ENCODE data around the gene GJC3. TPM values are rescaled to one million over a fixed set of nuclear protein-coding genes. Genes with fewer than 3 reads are reported as not detected.
"Not testable (repeated sequence)": the region's sequence is repeated elsewhere in the genome, so short reads cannot be mapped to it uniquely, and the experiment has no call there.

The GJC3 gene
- total RNA-seq, 1 experiment from 2014 or later = not detected

DNA sequence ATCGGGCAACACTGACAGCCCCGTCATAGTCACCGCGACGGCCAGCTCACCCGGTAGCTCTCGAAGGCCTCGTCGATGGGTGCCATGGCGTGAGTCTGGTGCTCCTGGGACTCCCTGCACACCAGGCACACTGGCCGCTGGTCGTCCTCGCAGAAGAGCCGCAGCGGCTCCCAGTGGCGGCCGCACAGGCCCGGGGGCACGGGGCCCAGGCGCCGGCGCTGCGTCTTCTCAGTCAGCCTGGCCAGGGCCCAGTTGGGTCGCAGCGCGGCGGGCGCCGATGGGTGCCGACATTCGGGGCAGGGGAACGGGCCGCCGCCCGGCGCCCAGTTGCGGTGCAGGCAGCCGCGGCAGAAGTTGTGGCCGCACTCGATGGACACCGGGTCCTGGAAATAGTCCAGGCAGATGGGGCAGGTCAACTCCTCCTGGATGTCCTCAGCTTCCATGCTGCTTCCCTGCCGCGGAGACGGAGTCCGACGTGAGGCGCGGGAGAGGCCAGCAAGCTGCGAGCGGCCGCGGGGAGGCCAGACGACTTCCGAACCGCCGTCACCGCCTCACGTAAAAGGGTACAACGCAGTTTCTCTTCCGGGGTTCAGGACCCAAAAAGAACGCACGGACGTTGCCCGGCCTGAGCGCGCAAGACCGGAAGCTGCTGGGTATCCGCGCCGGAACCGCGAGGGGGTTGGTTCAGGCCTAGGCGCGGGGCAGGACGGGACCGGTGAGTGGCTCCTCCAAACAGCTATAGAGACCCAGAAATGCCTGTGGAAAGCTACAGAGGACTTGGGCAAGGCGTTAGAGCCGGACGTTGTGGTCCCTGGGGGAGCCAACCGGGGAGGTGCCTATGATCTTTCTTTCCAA, 10.2 kb downstream of the GJC3 start, which contains the start of gene TRIM4:
Gene TRIM4 (minus strand): TSS at position 572 of the 855 bp plus-strand sequence. CDS start 129 bp downstream, at position 443.
- Histone ChIP-seq H3K4me1 (replicated peaks) (0 out of 2 replicates have a peak, but pooled peaks cover 6% of the 10 kb centered on the region), H3K27ac (peak within 1 kb of the TSS; percentile 70), H3K9me3 (replicated peaks) (peaks cover 5% of the 10 kb centered on the region), H3K36me3 (peaks cover 17% of the 10 kb centered on the region), H3K27me3 (replicated peaks) (no peaks in the 10 kb centered on the region), H3K4me3 (peak within 1 kb of the TSS; percentile 76)
- peak; percentile 69 to 78 for DNase-seq (ENCODE audit: low read depth in 1 of 2, low spot score in 2 of 2)

DNA sequence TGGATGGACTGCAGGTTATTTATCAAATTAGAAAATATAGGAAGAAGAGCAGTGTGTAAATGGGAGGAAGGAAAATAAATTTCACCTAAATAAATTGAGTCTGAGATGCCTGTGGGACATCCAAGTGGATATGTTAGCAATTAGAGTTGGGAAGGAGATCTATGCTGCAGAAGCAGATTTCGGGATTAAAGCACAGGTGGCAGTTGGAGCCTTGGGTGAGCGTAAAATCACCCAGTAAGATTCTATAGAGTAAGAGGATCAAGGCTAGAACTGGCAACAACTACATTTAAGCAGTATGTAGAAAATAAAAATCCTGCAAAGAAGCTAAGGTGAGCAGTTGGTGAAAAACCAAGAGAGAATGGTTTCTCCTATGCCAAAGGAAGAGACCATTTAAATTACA, 18.4 kb downstream of the GJC3 start:
- Histone ChIP-seq H3K4me3 (no peak overlapping the region), H3K27me3 (replicated peaks) (0 out of 2 replicates have a peak, but pooled peaks cover 4% of the 10 kb centered on the region), H3K27ac (no peak overlapping the region), H3K36me3 (peaks cover 31% of the 10 kb centered on the region), H3K4me1 (replicated peaks) (no peaks in the 10 kb centered on the region), H3K9me3 (replicated peaks) (no peaks in the 10 kb centered on the region)
- no peak for DNase-seq (ENCODE audit: low read depth in 1 of 2, low spot score in 2 of 2)

DNA sequence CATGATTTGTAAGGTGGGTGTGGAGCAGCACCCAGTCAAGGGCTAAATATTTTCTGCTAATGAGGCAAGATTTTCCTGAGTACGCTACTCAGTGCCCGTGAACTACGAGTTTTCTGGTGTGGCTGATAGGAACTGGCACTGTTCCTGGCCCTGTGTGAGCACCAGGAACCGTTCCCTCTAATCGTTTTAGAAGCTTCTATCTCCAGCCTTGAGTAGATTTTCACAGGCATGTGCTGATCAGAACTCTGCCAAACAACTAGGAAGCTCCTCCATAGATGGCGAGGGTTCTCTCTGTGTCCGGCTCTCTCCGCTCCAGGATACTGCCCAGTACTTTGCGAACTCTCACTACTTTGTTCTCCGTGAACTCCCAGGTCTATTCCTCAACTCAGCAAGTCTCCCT, 27.8 kb downstream of the GJC3 start:
- Histone ChIP-seq H3K27ac (no peak overlapping the region), H3K4me1 (replicated peaks) (no peaks in the 10 kb centered on the region), H3K9me3 (replicated peaks) (no peaks in the 10 kb centered on the region), H3K27me3 (replicated peaks) (no peaks in the 10 kb centered on the region), H3K4me3 (no peak overlapping the region), H3K36me3 (peaks cover 29% of the 10 kb centered on the region)
- DNase-seq (ENCODE audit: low read depth in 1 of 2, low spot score in 2 of 2) = no peak

DNA sequence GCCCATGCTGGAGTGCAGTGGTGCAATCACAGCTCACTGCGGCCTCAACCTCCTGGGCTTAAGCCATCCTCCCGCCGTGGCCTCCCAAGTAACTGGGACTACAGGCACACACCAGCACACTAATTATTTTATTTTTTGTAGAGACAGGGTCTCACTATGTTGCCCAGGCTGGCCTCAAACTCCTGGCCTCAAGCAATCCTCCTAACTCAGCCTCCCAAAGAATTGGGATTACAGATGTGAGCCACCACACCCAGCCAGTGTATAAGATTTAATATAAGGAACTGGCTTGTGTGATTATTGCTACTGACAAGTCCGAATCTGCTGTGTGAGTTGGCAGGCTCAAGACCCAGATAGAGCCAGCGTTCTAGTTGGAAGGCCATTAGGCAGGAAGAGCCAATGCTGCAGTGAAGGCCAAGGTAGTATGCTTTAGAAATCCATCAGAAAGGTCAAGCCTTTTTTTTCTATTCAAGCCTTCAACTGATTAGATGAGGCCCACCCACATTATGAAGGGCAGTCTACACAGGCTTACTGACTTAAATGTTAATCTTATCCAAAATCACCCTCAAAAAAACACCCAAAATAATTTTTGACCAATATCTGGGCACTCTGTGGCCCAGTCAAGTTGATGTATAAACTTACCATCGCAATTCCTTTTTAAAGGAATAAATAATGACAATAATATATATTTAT, 29.4 kb downstream of the GJC3 start:
- H3K4me1 ChIP-seq (replicated peaks) = no peaks in the 10 kb centered on the region
- peaks cover 29% of the 10 kb centered on the region for H3K36me3 ChIP-seq
- no peak for DNase-seq (ENCODE audit: low read depth in 1 of 2, low spot score in 2 of 2)
- H3K27ac ChIP-seq = no peak overlapping the region
- H3K4me3 ChIP-seq = no peak overlapping the region
- no peaks in the 10 kb centered on the region for H3K9me3 ChIP-seq (replicated peaks)
- no peaks in the 10 kb centered on the region for H3K27me3 ChIP-seq (replicated peaks)

DNA sequence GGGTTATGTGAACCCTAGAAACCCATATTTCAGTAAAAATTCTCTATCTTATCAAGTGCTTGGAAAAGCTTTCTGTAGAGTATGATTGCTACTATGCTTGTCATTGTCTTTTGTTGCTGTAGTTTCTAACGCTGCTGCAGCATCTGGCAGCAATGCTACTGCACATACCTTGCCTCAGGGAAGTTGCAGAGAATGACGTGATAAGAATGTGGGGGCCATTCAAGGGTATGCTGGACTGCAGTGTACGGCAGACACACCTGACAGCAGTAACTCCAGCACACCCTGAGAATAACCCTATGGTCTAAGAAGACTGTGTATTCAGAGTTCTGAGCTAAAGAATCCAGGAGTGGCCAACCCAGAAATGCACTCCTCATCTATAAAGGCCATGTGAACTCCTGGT, 30.6 kb downstream of the GJC3 start:
- H3K4me1 ChIP-seq (replicated peaks) = no peaks in the 10 kb centered on the region
- no peak for DNase-seq (ENCODE audit: low read depth in 1 of 2, low spot score in 2 of 2)
- no peaks in the 10 kb centered on the region for H3K9me3 ChIP-seq (replicated peaks)
- H3K4me3 ChIP-seq = no peak overlapping the region
- H3K36me3 ChIP-seq = peaks cover 22% of the 10 kb centered on the region
- no peaks in the 10 kb centered on the region for H3K27me3 ChIP-seq (replicated peaks)
- H3K27ac ChIP-seq = no peak overlapping the region

DNA sequence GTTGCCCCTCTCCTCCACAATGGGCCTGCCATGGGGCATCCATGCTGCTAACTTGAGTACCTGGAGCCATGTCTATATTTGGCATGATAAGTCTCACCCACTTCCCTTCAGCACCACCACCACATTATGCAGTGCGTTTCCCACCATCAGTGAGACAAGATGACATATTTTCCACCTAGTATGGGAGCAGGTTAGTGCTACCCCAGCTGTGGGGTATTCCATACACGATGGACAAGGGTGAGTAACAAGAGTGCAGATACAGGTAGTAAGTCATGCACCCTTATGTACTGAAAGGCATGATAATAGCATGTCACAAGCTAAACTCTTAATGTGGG, 31.4 kb downstream of the GJC3 start:
- Histone ChIP-seq H3K36me3 (peaks cover 15% of the 10 kb centered on the region), H3K9me3 (replicated peaks) (no peaks in the 10 kb centered on the region)

DNA sequence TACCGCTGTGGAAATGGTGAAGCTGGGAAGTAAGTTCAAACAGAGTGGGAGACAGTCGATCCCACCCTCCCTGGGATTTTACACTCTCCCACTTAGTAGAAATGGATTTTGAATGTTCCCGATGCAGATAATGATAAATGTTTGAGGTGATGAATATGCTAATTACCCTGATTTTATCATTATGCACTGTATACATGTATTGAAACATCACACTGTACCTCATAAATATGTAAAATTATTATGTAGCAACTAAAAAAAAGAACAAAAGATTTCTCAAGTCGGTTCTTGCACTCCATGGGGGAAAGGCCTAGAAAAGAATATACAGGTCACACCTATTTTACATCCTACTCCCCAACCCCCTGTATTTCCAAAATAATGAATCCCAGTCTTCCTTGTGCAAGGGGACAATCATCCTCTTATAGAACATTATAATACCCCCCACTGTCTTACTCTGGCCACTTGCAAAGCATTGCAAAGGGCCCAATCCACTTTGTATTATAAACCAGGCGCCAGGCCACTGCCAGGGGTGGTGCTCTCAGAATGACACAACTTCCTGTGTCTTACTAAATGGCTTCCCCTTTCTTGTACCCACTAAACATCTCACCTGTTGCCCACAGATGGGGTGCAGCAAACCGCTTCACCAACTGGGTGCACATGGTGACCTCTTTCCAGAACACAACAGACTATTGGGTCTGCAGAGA, 31.9 kb downstream of the GJC3 start:
- Histone ChIP-seq H3K9me3 (replicated peaks) (no peaks in the 10 kb centered on the region), H3K4me3 (no peak overlapping the region), H3K4me1 (replicated peaks) (no peaks in the 10 kb centered on the region), H3K27ac (no peak overlapping the region), H3K36me3 (peaks cover 10% of the 10 kb centered on the region), H3K27me3 (replicated peaks) (no peaks in the 10 kb centered on the region)
- DNase-seq (ENCODE audit: low read depth in 1 of 2, low spot score in 2 of 2) = no peak

More for the DNA sequence above, 31.4 kb downstream of the GJC3 start:
- Histone ChIP-seq H3K4me3 (no peak overlapping the region), H3K4me1 (replicated peaks) (no peaks in the 10 kb centered on the region), H3K27ac (no peak overlapping the region), H3K27me3 (replicated peaks) (no peaks in the 10 kb centered on the region)
- no peak for DNase-seq (ENCODE audit: low read depth in 1 of 2, low spot score in 2 of 2)

DNA sequence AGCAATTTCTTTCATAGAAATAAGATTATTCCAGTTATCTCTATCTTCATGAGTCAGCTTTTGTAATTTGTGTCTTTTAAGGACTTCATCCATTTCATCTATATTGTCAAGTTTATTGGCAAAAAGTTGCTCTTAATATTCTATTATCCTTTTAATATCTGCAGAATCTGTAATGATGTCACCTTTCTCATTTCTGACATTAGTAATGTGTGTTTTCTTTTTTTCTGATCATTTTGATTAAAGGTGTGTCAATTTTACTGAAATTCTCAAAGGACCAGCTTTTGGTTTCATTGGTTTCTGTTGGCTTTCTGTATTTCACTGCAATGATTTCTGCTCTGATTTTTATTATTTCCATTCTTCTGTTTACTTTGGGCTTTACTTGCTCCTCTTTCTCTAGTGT, 34.7 kb downstream of the GJC3 start:
- Histone ChIP-seq H3K9me3 (replicated peaks) (no peaks in the 10 kb centered on the region; the same call in 1 of the 2 replicates), H3K27me3 (replicated peaks) (no peaks in the 10 kb centered on the region), H3K4me1 (replicated peaks) (no peaks in the 10 kb centered on the region)

DNA sequence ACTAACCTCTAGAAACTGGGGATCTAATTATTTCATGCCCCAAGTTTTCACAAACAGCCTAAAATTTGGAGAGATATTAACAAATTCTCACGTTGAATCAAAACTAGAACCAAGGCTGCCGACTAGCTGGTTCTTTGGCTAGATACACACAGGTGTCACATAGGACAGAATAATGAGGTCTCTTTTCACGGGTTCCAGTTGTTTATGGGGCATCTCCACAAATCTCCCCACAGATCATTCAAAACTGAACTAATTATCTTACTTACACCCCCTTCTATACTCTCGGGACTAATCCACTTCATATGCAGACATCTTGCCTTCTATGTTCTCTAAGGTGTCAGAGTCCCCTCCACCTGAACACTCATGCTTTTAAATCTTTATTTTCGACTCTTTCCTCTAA, 36.1 kb downstream of the GJC3 start:
- Histone ChIP-seq H3K27ac (no peak overlapping the region), H3K36me3 (no peaks in the 10 kb centered on the region), H3K4me1 (replicated peaks) (no peaks in the 10 kb centered on the region), H3K9me3 (replicated peaks) (no peaks in the 10 kb centered on the region; the same call in 1 of the 2 replicates), H3K27me3 (replicated peaks) (no peaks in the 10 kb centered on the region), H3K4me3 (no peak overlapping the region)
- no peak for DNase-seq (ENCODE audit: low read depth in 1 of 2, low spot score in 2 of 2)

More for the DNA sequence above, 34.7 kb downstream of the GJC3 start:
- Histone ChIP-seq H3K4me3 (no peak overlapping the region), H3K36me3 (no peaks in the 10 kb centered on the region), H3K27ac (no peak overlapping the region)
- no peak for DNase-seq (ENCODE audit: low read depth in 1 of 2, low spot score in 2 of 2)

DNA sequence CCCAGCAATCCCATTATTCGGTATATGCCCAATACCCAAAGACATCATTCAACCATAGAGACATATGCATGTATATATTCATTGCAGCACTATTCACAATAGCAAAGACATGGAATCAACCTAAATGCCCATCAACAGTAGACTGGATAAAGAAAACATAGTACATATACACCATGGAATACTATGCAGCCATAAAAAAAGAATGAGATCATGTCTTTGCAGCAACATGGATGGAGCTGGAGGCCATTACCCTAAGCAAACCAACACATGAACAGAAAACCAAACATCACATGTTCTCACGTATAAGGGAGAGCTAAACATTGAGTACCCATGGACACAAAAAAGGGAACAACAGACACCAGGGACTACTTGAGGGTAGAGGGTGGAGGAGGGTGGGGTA, 39.1 kb downstream of the GJC3 start:
- H3K4me1 ChIP-seq (replicated peaks); DNase-seq (ENCODE audit: low read depth in 1 of 2, low spot score in 2 of 2); H3K9me3 ChIP-seq (replicated peaks); H3K36me3 ChIP-seq; H3K4me3 ChIP-seq; H3K27me3 ChIP-seq (replicated peaks); H3K27ac ChIP-seq: not testable (repeated sequence)

DNA sequence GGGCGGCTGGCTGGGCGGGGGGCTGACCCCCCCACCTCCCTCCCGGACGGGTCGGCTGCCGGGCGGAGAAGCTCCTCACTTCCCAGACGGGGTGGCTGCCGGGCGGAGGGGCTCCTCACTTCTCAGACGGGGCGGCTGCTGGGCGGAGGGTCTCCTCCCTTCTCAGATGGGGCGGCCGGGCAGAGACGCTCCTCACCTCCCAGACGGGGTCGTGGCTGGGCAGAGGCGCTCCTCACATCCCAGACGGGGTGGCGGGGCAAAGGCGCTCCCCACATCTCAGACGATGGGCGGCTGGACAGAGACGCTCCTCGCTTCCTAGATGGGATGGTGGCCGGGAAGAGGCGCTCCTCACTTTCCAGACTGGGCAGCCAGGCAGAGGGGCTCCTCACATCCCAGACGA, 41.1 kb downstream of the GJC3 start:
- DNase-seq (ENCODE audit: low read depth in 1 of 2, low spot score in 2 of 2); H3K27ac ChIP-seq; H3K4me1 ChIP-seq (replicated peaks); H3K36me3 ChIP-seq; H3K4me3 ChIP-seq; H3K9me3 ChIP-seq (replicated peaks); H3K27me3 ChIP-seq (replicated peaks): not testable (repeated sequence)

DNA sequence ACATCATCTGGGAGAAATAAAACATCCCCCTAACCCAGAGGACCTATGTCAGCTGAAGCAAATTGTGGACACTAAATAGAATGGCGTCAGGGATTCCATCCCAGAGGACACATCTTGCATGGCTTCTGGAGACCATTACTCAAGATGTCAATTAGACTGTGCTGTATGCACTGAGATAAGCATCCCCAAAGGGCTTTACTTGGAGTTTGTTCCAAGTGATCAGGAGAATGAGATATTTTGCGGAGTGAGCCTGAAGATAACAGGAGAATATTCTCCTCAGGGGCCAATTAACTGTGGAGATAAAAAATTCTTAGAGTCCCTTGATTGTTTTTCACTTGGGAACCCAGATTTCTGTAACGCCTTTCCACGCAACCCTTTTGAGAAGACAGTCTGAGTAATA, 48.0 kb downstream of the GJC3 start:
- H3K36me3 ChIP-seq = no peaks in the 10 kb centered on the region
- H3K27ac ChIP-seq = no peak overlapping the region
- DNase-seq (ENCODE audit: low read depth in 1 of 2, low spot score in 2 of 2) = no peak
- peaks cover 5% of the 10 kb centered on the region for H3K27me3 ChIP-seq (replicated peaks)
- no peak overlapping the region for H3K4me3 ChIP-seq
- H3K4me1 ChIP-seq (replicated peaks) = no peaks in the 10 kb centered on the region
- peaks cover 3% of the 10 kb centered on the region; the same call in 1 of the 2 replicates for H3K9me3 ChIP-seq (replicated peaks)

DNA sequence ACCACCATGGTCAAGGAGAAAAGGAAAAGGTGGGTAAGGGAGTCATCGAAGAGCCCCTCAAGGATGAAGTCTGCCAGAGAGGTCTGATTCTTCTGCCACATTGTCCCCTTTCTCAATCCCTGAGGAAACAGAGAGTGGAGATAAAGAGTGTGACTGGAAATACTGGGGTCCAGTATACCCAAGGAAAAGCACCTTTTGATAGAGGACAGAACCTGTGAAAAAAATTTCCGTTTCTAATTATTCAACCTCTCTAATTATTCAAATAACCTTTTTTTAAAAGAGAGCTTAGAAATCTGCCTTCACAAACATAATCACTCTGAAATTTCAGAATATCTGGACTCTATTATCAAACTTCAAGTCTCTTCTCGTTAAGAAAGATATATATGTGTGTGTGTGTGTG, 52.5 kb downstream of the GJC3 start, which contains the start of gene OR2AE1:
Gene OR2AE1 (minus strand): TSS at position 101 of the 400 bp plus-strand sequence. CDS start 0 bp downstream, at position 101.
- no peak for DNase-seq (ENCODE audit: low read depth in 1 of 2, low spot score in 2 of 2)
- Histone ChIP-seq H3K9me3 (replicated peaks) (no peaks in the 10 kb centered on the region), H3K27me3 (replicated peaks) (peaks cover 12% of the 10 kb centered on the region), H3K4me3 (no peak within 1 kb of the TSS), H3K4me1 (replicated peaks) (no peaks in the 10 kb centered on the region), H3K36me3 (no peaks in the 10 kb centered on the region), H3K27ac (no peak within 1 kb of the TSS)

DNA sequence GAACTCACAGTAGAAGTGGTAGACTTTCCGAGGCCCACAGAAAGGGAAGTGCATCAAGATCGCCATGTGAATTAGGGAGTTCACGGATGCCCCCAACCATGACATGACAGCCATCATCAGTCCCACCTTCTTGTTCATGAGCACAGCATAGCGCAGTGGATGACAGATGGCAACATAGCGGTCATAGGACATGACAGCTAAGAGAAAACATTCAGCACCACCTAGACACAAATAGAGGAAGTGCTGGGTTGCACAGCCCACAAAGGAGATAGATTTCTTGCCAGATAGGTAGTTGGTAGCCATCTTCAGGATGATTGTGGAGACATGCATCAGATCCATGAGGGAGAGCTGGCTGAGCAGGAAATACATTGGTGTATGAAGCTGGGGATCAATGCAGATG, 52.9 kb downstream of the GJC3 start:
- peaks cover 12% of the 10 kb centered on the region for H3K27me3 ChIP-seq (replicated peaks)
- no peaks in the 10 kb centered on the region for H3K36me3 ChIP-seq
- no peak for DNase-seq (ENCODE audit: low read depth in 1 of 2, low spot score in 2 of 2)
- H3K4me1 ChIP-seq (replicated peaks) = no peaks in the 10 kb centered on the region
- no peak overlapping the region for H3K27ac ChIP-seq
- H3K4me3 ChIP-seq = no peak overlapping the region
- no peaks in the 10 kb centered on the region for H3K9me3 ChIP-seq (replicated peaks)

Data from SJSA1 (cell line).